ENCODE results near the gene TMEM164. TPM values are rescaled to one million over a fixed set of nuclear protein-coding genes. Genes with fewer than 3 reads are reported as not detected.

TMEM164 gene
- total and polyA plus RNA-seq, 12 donors = 8.7 to 32.2 (median 24.8) TPM

- intact Hi-C loops (cut with DNase I) = no loop called here
Measured at GRCh38 chrX:110222497-110223257, 219.8 kb downstream of the TMEM164 start.

GRCh38 chrX:110224926-110225617 lies 222.2 kb downstream of the TMEM164 start:
- no peaks in the 10 kb centered on the region for H3K36me3 ChIP-seq (replicated peaks in 1 of 2)
- DNase-seq = no peak
- no peaks in the 10 kb centered on the region for H3K9me3 ChIP-seq (replicated peaks in 1 of 3)
- H3K4me1 ChIP-seq (replicated peaks in 1 of 2) = no peaks in the 10 kb centered on the region
- H3K4me3 ChIP-seq = no peak overlapping the region
- no peak overlapping the region for H3K27ac ChIP-seq
- intact Hi-C loops (cut with DNase I) = no loop called here
- TF ChIP-seq CTCF (IDR thresholded peaks at IDR 0.05) (no peak), POLR2A (IDR thresholded peaks at IDR 0.05) (no peak)
- no peaks in the 10 kb centered on the region for H3K27me3 ChIP-seq
- WGBS, 4 donors = 40 to 79% (median 63%) methylated on average over 3 of the region's 3 CpGs

More at GRCh38 chrX:110222497-110223257, 219.8 kb downstream of the TMEM164 start:
- Histone ChIP-seq H3K4me3 (no peak overlapping the region), H3K4me1 (replicated peaks in 1 of 2) (no peaks in the 10 kb centered on the region), H3K9me3 (replicated peaks in 1 of 3) (no peaks in the 10 kb centered on the region), H3K27ac (no peak overlapping the region), H3K36me3 (replicated peaks in 1 of 2) (no peaks in the 10 kb centered on the region), H3K27me3 (peaks cover 3% of the 10 kb centered on the region)
- DNase-seq = no peak
- TF ChIP-seq POLR2A (IDR thresholded peaks at IDR 0.05) (no peak), CTCF (IDR thresholded peaks at IDR 0.05) (no peak)
- 86 to 100% (median 92%) methylated on average over 1 to 2 of the region's 2 CpGs for WGBS, 4 donors

GRCh38 chrX:110226931-110227330 lies 224.0 kb downstream of the TMEM164 start:
- TF ChIP-seq POLR2A (IDR thresholded peaks at IDR 0.05) (no peak), CTCF (IDR thresholded peaks at IDR 0.05) (no peak)

More at GRCh38 chrX:110226931-110227330, 224.0 kb downstream of the TMEM164 start:
- Histone ChIP-seq H3K27me3 (no peaks in the 10 kb centered on the region), H3K4me3 (no peak overlapping the region), H3K9me3 (replicated peaks in 1 of 3) (no peaks in the 10 kb centered on the region), H3K4me1 (replicated peaks in 1 of 2) (no peaks in the 10 kb centered on the region), H3K36me3 (replicated peaks in 1 of 2) (no peaks in the 10 kb centered on the region), H3K27ac (no peak overlapping the region)
- WGBS, 4 donors = 79 to 91% (median 86%) methylated on average over 2 of the region's 2 CpGs
- intact Hi-C loops (cut with DNase I) = no loop called here
- no peak for DNase-seq

MicroRNAs within 50 kb of the gene (microRNA counts, 767-probe panel; counts per million panel counts)
- microRNA hsa-miR-652-3p = 0 to 592 counts per million in 2 donors

Small RNA genes lying within 50 kb of the gene (microRNA-seq; reads per million reads assigned to microRNA genes)
- gene MIR3978 (0 reads per million in 3 donors), gene MIR652 (2,192 to 3,426 (median 2,219) reads per million in 3 donors)

Small RNA genes lying within 50 kb of the gene (small RNA-seq; reads per million reads assigned to genes)
- gene MIR3978 (0 reads per million in 2 donors), gene MIR652 (15.2 to 19.7 reads per million in 2 donors), gene SNORD96B (0.67 to 0.71 reads per million in 2 donors)

Measured in adrenal gland (tissue), 12 donors.